Measurements from ENCODE around the gene CD48. TPM values are rescaled to one million over a fixed set of nuclear protein-coding genes. Genes with fewer than 3 reads are reported as not detected.

The CD48 gene
- total RNA-seq, 2 experiments from 2014 or later = 387 to 395 TPM

GRCh38 chr1:160672789-160673695 is 38.6 kb downstream of the CD48 start:
- Histone ChIP-seq H3K27me3 (ENCODE audit: control insufficient read depth in 1 of 2, insufficient read depth in 2 of 2, low read length in 2 of 2) (no peaks in the 10 kb centered on the region), H3K27ac (ENCODE audit: low read depth in 1 of 2, low read length in 2 of 2) (peak overlapping the region; percentile 13 to 42), H3K36me3 (ENCODE audit: insufficient read depth, low read length) (peaks cover 14% of the 10 kb centered on the region), H3K4me1 (ENCODE audit: insufficient read depth, low read length) (peaks cover 38% of the 10 kb centered on the region), H3K9me3 (ENCODE audit: control insufficient read depth in 1 of 2, insufficient read depth in 1 of 2, low read length in 2 of 2) (no peaks in the 10 kb centered on the region), H3K4me3 (ENCODE audit: low read length) (peak overlapping the region; percentile 13)
- peak in 4 of 14 experiments; percentile 51 to 67 (median 62) for DNase-seq
- ChIA-PET CTCF (interaction anchor here (1.5 to 4.4 kb wide), 6 partner anchors 8 to 95 kb away, joined by 3 to 27 read pairs (median 7); partner anchors contain the start of gene SLAMF1), POLR2A (interaction anchor here (0.9 to 5.6 kb wide), 12 partner anchors 8 to 55 kb away, joined by 3 to 74 read pairs (median 4); partner anchors contain the start of gene SLAMF1)
- peak; percentile 54 for ATAC-seq (ENCODE audit: poor library complexity)
- Mint-ChIP-seq H3K27ac (no peak overlapping the region), H3K4me1 (ENCODE audit: low read depth) (peaks cover 10% of the 10 kb centered on the region), H3K27me3 (no peaks in the 10 kb centered on the region), H3K4me3 (no peak overlapping the region), H3K36me3 (ENCODE audit: low read depth) (peaks cover 23% of the 10 kb centered on the region), H3K9me3 (no peaks in the 10 kb centered on the region)
- TF ChIP-seq CTCF (IDR thresholded peaks at IDR 0.05) = no peak
- intact Hi-C loops (cut with DNase I, micrococcal nuclease) = loop anchor here (1.0 to 5.0 kb wide), 3 partner anchors 8 to 241 kb away; no protein-coding TSS in a partner anchor

GRCh38 chr1:160671603-160672517 is 39.8 kb downstream of the CD48 start:
- Mint-ChIP-seq H3K27ac (no peak overlapping the region), H3K4me3 (no peak overlapping the region), H3K27me3 (no peaks in the 10 kb centered on the region), H3K4me1 (ENCODE audit: low read depth) (peaks cover 21% of the 10 kb centered on the region), H3K36me3 (ENCODE audit: low read depth) (peaks cover 11% of the 10 kb centered on the region), H3K9me3 (no peaks in the 10 kb centered on the region)
- ATAC-seq (ENCODE audit: poor library complexity) = no peak
- H3K4me3 ChIP-seq (ENCODE audit: low read length) = no peak overlapping the region
- TF ChIP-seq CTCF (IDR thresholded peaks at IDR 0.05) = no peak
- ChIA-PET POLR2A (interaction anchor here (1.0 to 5.6 kb wide), 8 partner anchors 9 to 44 kb away, joined by 3 to 74 read pairs (median 8); partner anchors contain the start of gene SLAMF1), CTCF (interaction anchor here (0.9 to 1.8 kb wide), 6 partner anchors 9 to 163 kb away, joined by 3 to 8 read pairs (median 4); no protein-coding TSS in a partner anchor)
- no peak for DNase-seq
- peaks cover 2% of the 10 kb centered on the region for H3K36me3 ChIP-seq (ENCODE audit: insufficient read depth, low read length)
- H3K4me1 ChIP-seq (ENCODE audit: insufficient read depth, low read length) = peaks cover 43% of the 10 kb centered on the region
- H3K27ac ChIP-seq (ENCODE audit: low read depth in 1 of 2, low read length in 2 of 2) = peak overlapping the region in 1 of 2 donors; percentile 42
- H3K27me3 ChIP-seq (ENCODE audit: control insufficient read depth in 1 of 2, insufficient read depth in 2 of 2, low read length in 2 of 2) = no peaks in the 10 kb centered on the region
- no peaks in the 10 kb centered on the region for H3K9me3 ChIP-seq (ENCODE audit: control insufficient read depth in 1 of 2, insufficient read depth in 1 of 2, low read length in 2 of 2)
- intact Hi-C loops (cut with DNase I, micrococcal nuclease) = loop anchor here in 1 of 2 experiments (2.0 to 5.0 kb wide), 2 partner anchors 21 to 240 kb away; no protein-coding TSS in a partner anchor

DNA sequence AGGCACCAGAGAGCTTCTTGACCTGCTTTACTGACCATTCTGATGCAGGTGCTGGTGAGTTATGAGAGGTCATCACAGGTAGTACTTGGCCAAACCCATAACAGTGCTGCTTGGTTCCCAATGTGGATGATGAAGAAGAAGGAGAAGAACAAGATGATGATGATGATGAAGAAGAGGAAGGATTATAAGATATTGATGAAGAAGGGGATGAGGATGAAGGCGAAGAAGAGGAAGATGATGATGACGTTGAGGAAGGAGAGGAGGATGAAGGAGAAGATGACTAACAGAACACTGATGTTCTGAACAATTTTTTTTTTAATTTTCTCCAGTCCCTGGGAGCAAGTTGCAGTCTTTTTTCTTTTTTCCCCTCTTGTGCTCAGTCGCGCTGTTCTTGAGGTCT is 40.9 kb downstream of the CD48 start:
- Histone ChIP-seq H3K4me1 (ENCODE audit: insufficient read depth, low read length) (peaks cover 47% of the 10 kb centered on the region), H3K27me3 (ENCODE audit: control insufficient read depth in 1 of 2, insufficient read depth in 2 of 2, low read length in 2 of 2) (no peaks in the 10 kb centered on the region), H3K9me3 (ENCODE audit: control insufficient read depth in 1 of 2, insufficient read depth in 1 of 2, low read length in 2 of 2) (no peaks in the 10 kb centered on the region), H3K4me3 (ENCODE audit: low read length) (no peak overlapping the region), H3K27ac (ENCODE audit: low read depth in 1 of 2, low read length in 2 of 2) (no peak overlapping the region), H3K36me3 (ENCODE audit: insufficient read depth, low read length) (no peaks in the 10 kb centered on the region)
- Mint-ChIP-seq H3K9me3 (no peaks in the 10 kb centered on the region), H3K4me3 (no peak overlapping the region), H3K36me3 (ENCODE audit: low read depth) (peaks cover 8% of the 10 kb centered on the region), H3K27ac (no peak overlapping the region), H3K27me3 (no peaks in the 10 kb centered on the region), H3K4me1 (ENCODE audit: low read depth) (peaks cover 32% of the 10 kb centered on the region)
- intact Hi-C loops (cut with DNase I, micrococcal nuclease) = loop anchor here in 1 of 2 experiments (5.0 kb wide), 1 partner anchor 238 kb away; no protein-coding TSS in a partner anchor
- no peak for TF ChIP-seq CTCF (IDR thresholded peaks at IDR 0.05)
- ChIA-PET CTCF (interaction anchor here (1.5 kb wide), 1 partner anchor 52 kb away, joined by 4 read pairs; no protein-coding TSS in a partner anchor), POLR2A (interaction anchor here (1.6 kb wide), 1 partner anchor 33 kb away, joined by 5 read pairs; no protein-coding TSS in a partner anchor)
- DNase-seq (no peak), ATAC-seq (ENCODE audit: poor library complexity) (no peak)

Measured in CD4-positive, alpha-beta T cell (primary cell).